HepG2 (cell line): Measurements from ENCODE around the gene CLDN14. TPM values are rescaled to one million over a fixed set of nuclear protein-coding genes. Genes with fewer than 3 reads are reported as not detected.

Source experiments
- FLYWCH1 ChIP-seq: sonication (generic); formaldehyde crosslinking; IDR thresholded peaks from 2 replicates; pipeline ENCODE4 v1.8.1; 2023; ENCODE audit warnings: mild to moderate bottlenecking, missing genetic modification reagents
- FOXK2 ChIP-seq: fragments of 450-650 bp; IDR thresholded peaks from 2 replicates; pipeline ENCODE4 v1.6.1; 2016
- FOXM1 ChIP-seq: sonication (generic); formaldehyde crosslinking; IDR thresholded peaks from 2 replicates; pipeline ENCODE4 v1.5.0; 2020; ENCODE audit warnings: missing genetic modification reagents
- HDAC1 ChIP-seq: sonication (generic); formaldehyde crosslinking; IDR thresholded peaks from 2 replicates; pipeline ENCODE4 v1.5.1; 2020; ENCODE audit warnings: mild to moderate bottlenecking, missing genetic modification reagents
- HOXA5 ChIP-seq: sonication (generic); formaldehyde crosslinking; IDR thresholded peaks from 2 replicates; pipeline ENCODE4 v1.4.0; 2020; ENCODE audit warnings: missing genetic modification reagents
- LCORL ChIP-seq, 2 experiments: fragments of 450-650 bp in 1 of 2; sonication (generic) in 1 of 2; formaldehyde crosslinking in 1 of 2; IDR thresholded peaks; 2 replicates each; pipeline versions ENCODE4 v1.5.0 to v1.6.1; 2017 to 2020; ENCODE audit warnings: antibody characterized with exemption in 1 of 2, missing genetic modification reagents in 1 of 2
- NONO ChIP-seq, 2 experiments: fragments of 450-650 bp in 1 of 2; sonication (generic) in 1 of 2; formaldehyde crosslinking in 1 of 2; IDR thresholded peaks in 1 of 2; conservative IDR thresholded peaks in 1 of 2; 2 replicates each; pipeline versions ENCODE4 v1.6.1 to v1.8.0; 2017 to 2022; ENCODE audit warnings: mild to moderate bottlenecking in 1 of 2, missing genetic modification reagents in 1 of 2, moderate library complexity in 1 of 2
- RXRA ChIP-seq: sonication (generic); formaldehyde crosslinking; IDR thresholded peaks from 2 replicates; pipeline ENCODE4 v1.5.1; 2020; ENCODE audit warnings: missing genetic modification reagents
- SKI ChIP-seq: fragments of 450-650 bp; IDR thresholded peaks from one replicate; pipeline ENCODE4 v1.6.1; 2018; ENCODE audit warnings: mild to moderate bottlenecking; ENCODE audit not compliant: partially characterized antibody
- SPEN ChIP-seq: sonication (generic); formaldehyde crosslinking; IDR thresholded peaks from 2 replicates; pipeline ENCODE4 v1.5.1; 2020; ENCODE audit warnings: low read depth, mild to moderate bottlenecking, missing genetic modification reagents
- TCF7 ChIP-seq: sonication (generic); IDR thresholded peaks from 2 replicates; pipeline ENCODE4 v1.6.1; 2016; ENCODE audit warnings: antibody characterized with exemption, low read depth
- ZKSCAN5 ChIP-seq: sonication (generic); formaldehyde crosslinking; IDR thresholded peaks from 2 replicates; pipeline ENCODE4 v1.5.1; 2020; ENCODE audit warnings: mild to moderate bottlenecking, missing genetic modification reagents
- ZNF335 ChIP-seq: sonication (generic); formaldehyde crosslinking; IDR thresholded peaks from 2 replicates; pipeline ENCODE4 v1.4.0; 2020; ENCODE audit warnings: missing genetic modification reagents
- ZNF614 ChIP-seq: IDR thresholded peaks from 2 replicates; pipeline ENCODE4 v1.6.1; 2018; ENCODE audit warnings: missing biosample characterization, missing genetic modification reagents, inconsistent platforms, borderline replicate concordance
- ZNF772 ChIP-seq: sonication (generic); formaldehyde crosslinking; IDR thresholded peaks from 2 replicates; pipeline ENCODE4 v1.5.0; 2020; ENCODE audit warnings: mild to moderate bottlenecking, missing genetic modification reagents
- polyA plus RNA-seq, 8 experiments: library from polyadenylated mRNA; depleted of rRNA in 3 of 8; stranded (reverse) in 7 of 8; unstranded in 1 of 8; fragments of >200 nt; fragmentation: Illumina TruSeq in 4 of 8; extraction: Trizol in 4 of 8; gene quantifications; 2 replicates each; pipeline versions ENCODE4 v1.2.1 to v1.2.3, GENCODE V29; 2011 to 2016; ENCODE audit warnings: low read depth in 4 of 8, missing spikeins in 1 of 8, mixed read lengths in 1 of 8; ENCODE audit not compliant: insufficient read depth in 1 of 8
- total RNA-seq, 5 experiments: library from RNA; depleted of rRNA; stranded (reverse); fragments of >200 nt; fragmentation: Illumina TruSeq; extraction: Trizol; gene quantifications; 2 replicates each; pipeline ENCODE4 v1.2.3, GENCODE V29; 2016; ENCODE audit warnings: low read depth in 1 of 5
- TF ChIP-seq, protein P1 (sequence below): IDR thresholded peaks from 2 replicates; pipeline ENCODE4 v1.6.1; 2016; ENCODE audit warnings: missing genetic modification reagents, missing compliant biosample characterization
- TF ChIP-seq, protein P2 (sequence below): sonication (generic); formaldehyde crosslinking; IDR thresholded peaks from 2 replicates; pipeline ENCODE4 v1.5.0; 2020; ENCODE audit warnings: missing genetic modification reagents
- TF ChIP-seq, protein P3 (sequence below): sonication (generic); formaldehyde crosslinking; conservative IDR thresholded peaks from 2 replicates; pipeline ENCODE4 v1.8.1; 2023; ENCODE audit warnings: missing genetic modification reagents
- TF ChIP-seq, protein P4 (sequence below): IDR thresholded peaks from 2 replicates; pipeline ENCODE4 v1.6.1; 2016; ENCODE audit warnings: missing compliant biosample characterization, missing genetic modification reagents, borderline replicate concordance
- TF ChIP-seq, protein P5 (sequence below): IDR thresholded peaks from 2 replicates; pipeline ENCODE4 v1.6.1; 2012; ENCODE audit warnings: inconsistent platforms

The CLDN14 gene
- total and polyA plus RNA-seq, 2 of the 13 experiments (the other 11 are each of a cell fraction or from before 2014, with no cell fraction given): 1.1 to 1.4 TPM

DNA sequence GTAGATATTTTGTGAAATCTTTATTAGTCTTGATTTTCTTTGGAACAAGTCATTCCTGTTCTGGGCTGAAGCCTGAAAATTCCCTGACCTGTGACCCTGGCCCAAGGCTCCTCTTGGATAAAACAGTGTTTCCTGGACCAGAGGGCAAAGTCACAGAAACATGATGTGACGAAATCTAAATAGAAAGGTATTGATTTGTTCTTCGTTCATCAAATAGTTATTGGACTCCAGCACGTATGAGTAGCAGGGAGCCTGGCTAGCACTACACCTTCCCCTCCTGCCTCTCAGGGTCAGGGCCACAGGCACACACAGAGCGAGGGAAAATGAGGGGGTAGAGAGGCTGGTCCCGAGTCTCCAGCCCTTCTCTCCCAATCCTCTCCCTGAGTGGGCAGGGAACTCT, 1.7 kb upstream of the CLDN14 start (continued):
- TF ChIP-seq ZNF614 (CRISPR knock-in tag) (no peak), SKI (peak; percentile 76), HOXA5 (CRISPR knock-in tag) (peak; percentile 64; the same call in 1 of the 2 replicates), ZKSCAN5 (CRISPR knock-in tag) (no peak), RXRA (CRISPR knock-in tag) (peak; percentile 86; the same call in 1 of the 2 replicates), LCORL (IDR thresholded peaks at IDR 0.05) (no peak), LCORL (CRISPR knock-in tag; IDR thresholded peaks at IDR 0.05) (peak; percentile 94), SPEN (CRISPR knock-in tag) (peak; percentile 89; the same call in 1 of the 2 replicates), TCF7 (peak; percentile 79), NONO (IDR thresholded peaks at IDR 0.05) (no peak), NONO (CRISPR knock-in tag; conservative IDR thresholded peaks at IDR 0.05) (peak; percentile 67), ZNF772 (CRISPR knock-in tag) (0 out of 2 replicates have a peak, but pooled peaks have one; percentile 49), FOXM1 (CRISPR knock-in tag) (no peak), FLYWCH1 (no peak), HDAC1 (CRISPR knock-in tag) (peak; percentile 96), ZNF335 (CRISPR knock-in tag) (no peak), FOXK2 (no peak)
- TF ChIP-seq, protein P1, sequence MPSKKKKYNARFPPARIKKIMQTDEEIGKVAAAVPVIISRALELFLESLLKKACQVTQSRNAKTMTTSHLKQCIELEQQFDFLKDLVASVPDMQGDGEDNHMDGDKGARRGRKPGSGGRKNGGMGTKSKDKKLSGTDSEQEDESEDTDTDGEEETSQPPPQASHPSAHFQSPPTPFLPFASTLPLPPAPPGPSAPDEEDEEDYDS (CRISPR knock-in tag): no peak; the same call in 1 of the 2 replicates
- TF ChIP-seq, protein P2, sequence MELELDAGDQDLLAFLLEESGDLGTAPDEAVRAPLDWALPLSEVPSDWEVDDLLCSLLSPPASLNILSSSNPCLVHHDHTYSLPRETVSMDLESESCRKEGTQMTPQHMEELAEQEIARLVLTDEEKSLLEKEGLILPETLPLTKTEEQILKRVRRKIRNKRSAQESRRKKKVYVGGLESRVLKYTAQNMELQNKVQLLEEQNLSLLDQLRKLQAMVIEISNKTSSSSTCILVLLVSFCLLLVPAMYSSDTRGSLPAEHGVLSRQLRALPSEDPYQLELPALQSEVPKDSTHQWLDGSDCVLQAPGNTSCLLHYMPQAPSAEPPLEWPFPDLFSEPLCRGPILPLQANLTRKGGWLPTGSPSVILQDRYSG (CRISPR knock-in tag): no peak
- TF ChIP-seq, protein P3, sequence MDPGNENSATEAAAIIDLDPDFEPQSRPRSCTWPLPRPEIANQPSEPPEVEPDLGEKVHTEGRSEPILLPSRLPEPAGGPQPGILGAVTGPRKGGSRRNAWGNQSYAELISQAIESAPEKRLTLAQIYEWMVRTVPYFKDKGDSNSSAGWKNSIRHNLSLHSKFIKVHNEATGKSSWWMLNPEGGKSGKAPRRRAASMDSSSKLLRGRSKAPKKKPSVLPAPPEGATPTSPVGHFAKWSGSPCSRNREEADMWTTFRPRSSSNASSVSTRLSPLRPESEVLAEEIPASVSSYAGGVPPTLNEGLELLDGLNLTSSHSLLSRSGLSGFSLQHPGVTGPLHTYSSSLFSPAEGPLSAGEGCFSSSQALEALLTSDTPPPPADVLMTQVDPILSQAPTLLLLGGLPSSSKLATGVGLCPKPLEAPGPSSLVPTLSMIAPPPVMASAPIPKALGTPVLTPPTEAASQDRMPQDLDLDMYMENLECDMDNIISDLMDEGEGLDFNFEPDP (CRISPR knock-in tag): no peak
- TF ChIP-seq, protein P4, sequence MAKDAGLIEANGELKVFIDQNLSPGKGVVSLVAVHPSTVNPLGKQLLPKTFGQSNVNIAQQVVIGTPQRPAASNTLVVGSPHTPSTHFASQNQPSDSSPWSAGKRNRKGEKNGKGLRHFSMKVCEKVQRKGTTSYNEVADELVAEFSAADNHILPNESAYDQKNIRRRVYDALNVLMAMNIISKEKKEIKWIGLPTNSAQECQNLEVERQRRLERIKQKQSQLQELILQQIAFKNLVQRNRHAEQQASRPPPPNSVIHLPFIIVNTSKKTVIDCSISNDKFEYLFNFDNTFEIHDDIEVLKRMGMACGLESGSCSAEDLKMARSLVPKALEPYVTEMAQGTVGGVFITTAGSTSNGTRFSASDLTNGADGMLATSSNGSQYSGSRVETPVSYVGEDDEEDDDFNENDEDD (CRISPR knock-in tag): peak; percentile 41; the same call in 1 of the 2 replicates
- TF ChIP-seq, protein P5, sequence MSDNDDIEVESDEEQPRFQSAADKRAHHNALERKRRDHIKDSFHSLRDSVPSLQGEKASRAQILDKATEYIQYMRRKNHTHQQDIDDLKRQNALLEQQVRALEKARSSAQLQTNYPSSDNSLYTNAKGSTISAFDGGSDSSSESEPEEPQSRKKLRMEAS: peak; percentile 76
